NCI-H128 (cell line): ENCODE results near the gene MITF.

Experiments used
- DNase-seq: peaks from one replicate; lab custom pipeline; 2025; ENCODE audit not compliant: unreplicated experiment; lab: John Stamatoyannopoulos, UW

Gene MITF

DNA sequence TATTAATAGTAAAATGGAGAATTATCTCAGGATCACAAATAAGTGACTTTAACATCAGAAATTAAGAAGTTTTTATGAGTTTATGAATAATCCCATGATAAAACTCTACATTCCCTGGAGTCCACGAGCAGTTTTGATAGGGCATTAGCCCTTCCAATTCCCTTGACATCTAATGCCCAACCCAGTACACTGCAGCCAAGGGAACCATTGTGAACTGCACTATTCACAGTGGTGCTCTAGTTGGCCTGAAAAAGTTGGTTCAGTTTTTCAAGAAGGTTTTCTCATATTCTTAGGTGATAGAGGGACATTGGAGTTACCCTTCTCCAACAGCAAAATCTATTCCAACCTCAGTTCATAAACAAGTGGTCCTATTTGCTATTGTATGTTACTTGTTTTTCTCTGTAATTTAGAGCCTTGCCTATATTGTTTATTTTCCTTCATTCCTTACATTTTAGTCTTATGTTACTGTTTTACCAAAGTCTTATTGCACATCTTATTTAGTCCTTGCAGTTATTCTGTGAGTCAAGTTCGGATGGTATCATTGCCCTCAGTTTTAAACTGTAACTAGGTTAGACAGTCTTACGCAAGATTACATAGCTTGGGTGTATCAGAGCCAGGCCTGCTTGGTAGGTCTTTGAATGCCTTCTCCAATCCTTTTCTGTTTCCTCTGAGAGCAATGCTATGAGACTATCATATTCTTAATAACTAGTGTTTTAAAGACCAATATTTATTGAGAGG lies 202.3 kb downstream of the MITF start:
- DNase-seq: no peak

DNA sequence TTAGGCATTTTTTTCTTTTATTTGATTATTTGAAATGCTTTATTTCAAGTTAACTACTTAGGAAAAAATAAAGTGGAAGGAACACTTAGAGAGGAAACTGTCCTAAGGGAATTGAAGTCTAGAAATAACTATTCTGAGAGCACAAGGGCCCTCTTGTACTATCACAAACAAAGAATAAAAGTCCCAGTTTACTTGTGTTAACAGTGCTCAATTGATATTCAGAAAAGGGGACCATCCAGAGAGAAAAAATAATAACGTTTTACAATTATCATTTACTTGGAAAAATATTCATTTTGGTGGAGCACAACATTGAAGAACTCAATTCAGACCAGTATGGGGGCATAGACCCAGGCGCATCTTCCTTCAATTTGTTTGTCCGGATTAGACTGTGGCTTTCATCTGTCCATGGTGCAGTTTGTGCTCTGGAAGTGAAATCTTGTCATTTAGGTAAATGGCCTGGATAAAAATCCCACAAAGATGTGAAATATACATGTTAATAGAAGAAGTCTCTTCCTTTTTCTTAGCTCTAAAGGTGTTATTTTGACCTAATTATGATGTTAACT lies 205.7 kb downstream of the MITF start:
- no peak for DNase-seq

DNA sequence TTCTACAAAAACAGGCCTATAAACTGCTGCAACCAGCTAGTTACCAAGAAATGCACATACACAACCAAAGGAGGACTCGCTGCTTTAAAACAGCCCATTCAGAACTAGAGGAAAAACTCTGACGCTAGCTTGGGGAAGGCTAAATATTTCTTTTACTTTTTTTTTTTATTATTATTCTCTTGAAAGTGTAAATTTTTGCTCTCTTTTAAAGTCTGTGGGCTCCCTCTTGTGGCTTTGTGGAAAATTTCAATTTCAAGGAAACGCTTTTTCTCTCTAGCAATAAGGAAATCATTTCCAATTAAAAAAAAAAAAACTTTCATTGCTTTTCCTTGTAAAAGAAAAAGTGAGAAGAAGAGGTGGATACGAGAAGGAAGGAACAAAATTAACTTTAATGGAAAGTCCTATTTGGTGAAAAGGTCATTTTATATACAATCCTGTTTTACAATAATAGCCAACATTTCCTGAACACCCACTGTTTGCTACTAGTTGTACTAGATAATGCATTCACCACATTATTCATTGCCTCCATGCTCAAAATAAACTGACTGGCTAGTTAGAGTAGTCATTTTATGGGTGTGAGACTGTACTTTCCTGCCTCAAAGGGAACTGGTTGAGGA lies 209.1 kb downstream of the MITF start:
- DNase-seq: no peak

DNA sequence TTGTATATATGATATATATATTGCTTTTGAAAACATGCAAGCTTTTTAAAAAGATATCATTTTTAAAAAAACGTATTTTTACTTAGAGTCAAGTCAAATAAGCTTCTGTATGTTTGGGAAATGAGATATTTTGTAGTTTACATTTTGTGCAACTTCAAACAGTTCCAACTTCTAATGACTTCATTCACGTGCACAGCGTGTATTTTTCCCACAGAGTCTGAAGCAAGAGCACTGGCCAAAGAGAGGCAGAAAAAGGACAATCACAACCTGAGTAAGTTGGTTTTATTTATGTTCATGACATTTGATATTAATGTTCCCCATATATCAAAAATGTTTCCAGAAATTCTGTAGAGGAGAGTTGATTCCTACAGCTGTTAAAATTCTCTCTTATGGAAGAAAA lies 212.4 kb downstream of the MITF start:
- no peak for DNase-seq

DNA sequence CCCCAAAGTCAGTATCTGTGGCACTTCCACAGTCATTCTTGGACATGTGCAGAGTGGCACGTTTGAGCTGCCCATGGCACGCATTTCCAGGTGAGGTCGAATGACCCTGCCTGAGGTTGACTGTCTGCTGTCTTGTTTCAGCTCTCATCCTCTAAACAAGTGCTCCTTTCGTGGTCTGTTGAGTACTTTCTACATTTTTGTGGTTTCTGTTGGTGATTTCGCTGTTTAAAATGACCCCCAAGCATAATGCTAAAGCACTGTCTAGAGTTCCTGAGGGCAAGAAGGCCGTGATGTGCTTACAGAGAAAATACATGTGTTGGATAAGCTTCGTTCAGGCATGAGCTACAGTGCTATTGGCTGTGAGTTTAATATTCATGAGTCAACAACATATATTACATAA lies 220.3 kb downstream of the MITF start:
- no peak for DNase-seq

DNA sequence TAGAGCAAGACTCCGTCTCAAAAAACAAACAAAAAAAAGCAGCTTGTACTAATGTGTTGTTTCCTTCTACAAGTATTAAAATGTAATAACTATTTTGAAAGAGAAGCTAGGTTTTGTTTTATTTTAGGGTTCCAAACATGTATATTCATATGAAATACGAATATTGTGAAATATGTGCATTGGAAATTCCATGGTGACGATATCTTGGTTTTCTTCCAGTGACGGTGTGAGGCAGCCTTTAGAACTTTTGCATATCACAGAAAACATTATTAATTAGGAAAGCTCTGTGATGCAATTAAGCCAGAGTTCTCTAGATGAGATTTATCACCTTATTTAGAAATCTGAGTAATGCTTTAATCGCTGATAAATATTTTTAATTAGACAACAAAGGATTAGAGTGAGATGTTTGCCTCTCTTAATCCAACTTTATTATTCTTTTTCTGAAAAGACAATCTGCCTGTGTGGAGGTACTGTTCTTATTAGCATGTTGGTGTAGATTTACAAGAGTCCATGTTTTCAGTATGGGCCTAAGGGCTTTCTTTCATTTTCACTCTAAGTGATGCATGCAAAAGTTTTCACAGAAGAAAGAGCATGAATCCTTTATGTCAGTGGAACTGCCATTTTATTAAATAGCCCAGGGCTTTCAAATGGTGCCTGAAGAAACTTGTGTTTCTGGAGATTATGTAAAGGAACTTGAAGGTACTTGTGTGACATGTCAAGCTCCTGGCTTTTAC lies 222.6 kb downstream of the MITF start:
- DNase-seq: no peak

DNA sequence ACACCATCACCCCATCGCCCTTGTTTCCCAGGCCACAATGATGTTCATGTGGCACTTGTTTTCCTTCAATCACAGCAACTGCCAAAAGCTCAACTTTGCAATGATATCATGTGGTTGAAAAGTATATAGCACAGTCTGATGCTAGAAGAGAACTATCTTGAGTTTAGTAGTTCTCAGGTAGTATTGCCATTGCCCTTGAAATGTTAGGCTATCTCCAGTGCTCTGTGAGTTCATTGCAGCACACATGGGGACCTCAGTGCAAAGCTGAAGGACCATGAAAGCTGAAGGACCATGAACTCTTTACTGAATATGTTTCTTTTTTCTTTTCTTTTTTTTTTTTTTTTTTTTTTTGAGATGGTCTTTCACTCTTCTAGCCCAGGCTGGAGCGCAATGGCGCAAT lies 224.4 kb downstream of the MITF start:
- no peak for DNase-seq

DNA sequence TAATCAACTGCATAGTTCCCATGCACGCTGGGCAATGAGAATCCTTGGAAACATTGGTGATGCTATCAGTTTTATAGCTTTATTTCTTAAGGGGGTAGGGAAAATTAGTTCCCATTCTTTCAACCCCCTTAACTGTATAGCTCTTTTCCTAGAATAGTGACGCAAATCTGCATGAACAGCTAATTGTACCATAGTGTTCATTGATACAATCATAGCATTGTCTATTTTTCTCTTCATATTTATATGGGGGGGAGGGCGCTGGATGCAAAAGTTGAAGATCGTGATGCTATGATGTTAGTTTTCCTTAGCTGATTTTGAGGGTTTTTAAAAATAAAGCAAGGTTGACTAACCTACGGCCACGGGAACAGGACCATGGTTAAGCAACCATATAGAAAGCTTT lies 227.9 kb downstream of the MITF start:
- DNase-seq: no peak

DNA sequence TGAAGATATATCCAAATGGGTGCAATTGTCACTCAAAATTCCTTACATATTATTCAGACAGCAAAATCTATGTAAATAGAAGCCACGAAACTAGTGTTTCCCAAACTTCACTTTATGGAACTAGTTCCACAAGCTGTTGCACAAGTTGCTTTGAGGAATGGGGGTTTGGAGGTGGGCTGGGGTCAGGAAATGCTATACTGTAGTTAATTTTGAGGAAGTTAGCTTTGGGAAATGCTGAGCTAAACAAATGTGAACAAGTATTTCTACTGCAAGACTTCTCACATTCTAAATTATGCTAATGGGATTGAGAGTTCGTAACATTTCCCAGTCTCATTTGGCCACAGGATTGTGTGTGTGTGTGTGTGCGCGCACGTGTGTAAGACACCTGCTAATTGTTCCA lies 231.6 kb downstream of the MITF start:
- DNase-seq: no peak

DNA sequence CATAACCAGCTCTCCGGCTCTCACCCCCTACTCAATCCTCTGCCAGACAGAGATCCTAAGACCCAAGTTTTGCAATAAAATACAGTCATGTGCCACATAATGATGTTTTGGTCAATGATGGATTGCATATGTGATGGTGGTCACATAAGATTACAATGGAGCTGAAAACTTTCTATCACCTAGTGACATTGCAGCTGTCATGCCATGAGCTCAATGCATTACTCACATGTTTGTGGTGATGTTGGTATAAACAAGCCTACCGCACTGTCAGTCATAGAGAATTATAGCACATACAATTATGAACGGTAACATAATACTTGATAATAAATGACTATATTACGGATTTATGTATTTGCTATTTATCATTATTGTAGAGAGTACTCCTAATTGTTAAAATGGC lies 233.4 kb downstream of the MITF start:
- no peak for DNase-seq

DNA sequence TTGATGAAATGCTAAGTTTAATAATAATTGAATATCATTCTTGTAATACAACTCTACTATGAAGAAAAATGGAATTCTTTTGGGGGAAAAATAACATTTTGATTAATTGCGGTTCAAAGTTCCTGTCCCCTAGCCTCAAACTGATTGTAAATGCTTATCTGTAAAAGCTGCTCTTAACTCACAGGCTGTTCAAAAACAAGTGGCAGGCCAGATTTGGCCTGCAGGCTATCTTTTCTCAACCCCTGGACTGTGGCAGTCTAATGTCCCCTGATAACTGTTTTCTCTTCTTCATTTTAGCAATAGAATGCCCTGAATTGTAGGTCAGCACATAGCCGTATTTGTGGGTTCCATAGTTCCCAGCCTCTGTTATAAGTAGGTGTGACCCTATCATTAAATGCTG lies 236.8 kb downstream of the MITF start:
- DNase-seq: no peak

DNA sequence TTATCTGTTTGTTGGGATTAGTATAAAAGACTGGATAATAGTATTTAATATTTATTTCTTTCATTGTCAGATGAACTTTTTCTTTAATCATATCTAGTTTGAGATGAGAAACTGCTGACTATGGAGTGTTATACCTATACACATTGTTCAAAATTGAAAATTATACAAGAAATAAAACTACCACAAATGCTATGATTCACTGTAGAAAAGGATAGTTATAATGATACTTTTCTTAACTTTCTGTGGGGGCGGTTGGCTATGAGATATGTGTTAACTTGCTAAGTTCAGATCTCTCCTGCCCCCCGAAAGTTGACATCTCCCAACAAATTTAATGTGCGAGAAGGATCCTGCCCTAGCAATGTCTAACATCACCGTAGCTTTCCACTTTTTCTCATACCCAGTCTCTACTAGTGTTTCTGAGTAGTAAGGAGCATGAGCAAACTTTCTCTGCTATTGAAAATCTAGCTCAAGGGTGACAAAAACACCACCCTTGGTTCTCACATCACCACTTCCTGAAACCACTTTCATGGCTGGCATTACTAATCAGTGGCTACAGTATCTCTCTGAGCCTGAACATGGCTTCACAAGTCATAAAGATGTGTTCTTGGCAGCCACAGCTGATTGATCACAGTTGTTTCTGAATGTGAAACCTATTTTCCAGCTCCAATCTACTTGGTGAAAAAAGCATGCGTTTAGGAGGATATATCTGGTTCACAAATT lies 244.4 kb downstream of the MITF start:
- DNase-seq: no peak

DNA sequence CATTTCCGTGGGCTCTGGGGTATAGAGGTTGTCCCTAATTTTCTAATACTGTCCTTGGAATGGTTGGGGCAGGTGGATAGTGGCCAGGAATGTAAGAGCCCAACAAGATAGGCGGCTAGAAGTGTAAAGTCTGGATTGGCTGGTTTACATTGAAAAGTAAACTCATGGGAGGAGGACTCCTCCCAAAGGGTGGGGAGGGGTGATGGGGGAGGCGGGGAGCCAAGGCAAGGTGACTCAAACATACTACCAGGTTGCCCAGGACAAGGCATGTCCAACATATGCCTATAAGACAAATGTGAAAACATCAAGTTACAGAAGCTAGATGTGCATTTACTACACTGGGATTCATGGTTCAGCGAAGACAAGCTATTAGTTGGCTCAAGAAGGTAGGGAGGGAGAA lies 246.0 kb downstream of the MITF start:
- DNase-seq: no peak

DNA sequence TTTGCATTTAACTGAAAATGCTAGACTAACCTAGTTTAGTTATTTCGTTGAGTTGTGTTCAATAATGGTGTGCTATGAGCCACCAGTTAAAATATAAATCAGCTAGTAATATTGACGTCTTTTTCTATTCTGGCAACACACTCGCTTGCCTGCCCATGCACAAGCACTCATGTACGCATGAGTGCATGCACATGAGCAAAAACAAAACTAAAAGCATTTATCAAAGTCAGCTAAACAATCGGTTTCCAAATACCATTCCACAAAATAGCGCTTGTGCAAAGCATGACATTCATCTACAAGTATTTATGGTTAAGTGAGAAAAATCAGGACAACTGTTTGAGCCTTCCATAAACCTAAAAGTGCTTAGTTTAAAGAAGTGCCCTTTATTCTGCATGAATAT lies 247.2 kb downstream of the MITF start:
- DNase-seq: no peak

DNA sequence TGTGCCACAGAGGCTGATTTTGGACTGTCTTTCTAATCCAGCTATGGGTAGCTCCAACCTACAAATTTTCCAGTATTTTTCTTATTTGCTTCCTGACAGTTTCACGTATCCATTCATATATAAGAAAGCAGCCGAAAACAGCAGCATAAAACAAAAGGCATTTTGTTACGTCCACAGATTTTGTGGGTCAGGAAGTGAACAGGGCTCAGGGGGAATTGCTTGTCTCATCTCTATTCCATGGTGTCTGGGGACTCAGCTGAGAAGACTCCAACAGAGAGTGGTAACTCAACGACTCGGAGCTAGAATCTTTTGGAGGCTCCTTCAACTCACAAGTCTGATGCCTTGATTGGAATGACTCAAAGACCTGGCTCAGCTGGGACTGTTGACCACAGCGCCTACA lies 248.6 kb downstream of the MITF start:
- no peak for DNase-seq

DNA sequence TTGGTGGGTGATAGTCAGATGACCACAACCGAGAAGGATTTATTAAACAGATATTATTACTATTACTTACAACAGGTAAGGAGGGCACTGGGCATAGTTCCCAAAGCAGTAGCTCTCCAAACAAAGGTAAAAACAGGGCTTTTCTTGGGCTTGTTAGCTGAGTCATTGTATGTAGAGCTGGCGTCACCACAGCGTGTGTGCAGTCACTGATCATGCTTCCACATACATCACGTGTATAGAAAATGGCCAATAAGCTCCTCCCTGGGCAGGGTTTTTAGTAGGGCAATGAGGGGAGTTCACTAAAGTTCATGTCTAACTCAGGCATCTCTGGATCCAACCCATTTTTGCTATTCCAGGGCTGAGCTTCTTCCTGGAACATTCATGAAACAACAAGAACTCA lies 254.5 kb downstream of the MITF start:
- DNase-seq: no peak

DNA sequence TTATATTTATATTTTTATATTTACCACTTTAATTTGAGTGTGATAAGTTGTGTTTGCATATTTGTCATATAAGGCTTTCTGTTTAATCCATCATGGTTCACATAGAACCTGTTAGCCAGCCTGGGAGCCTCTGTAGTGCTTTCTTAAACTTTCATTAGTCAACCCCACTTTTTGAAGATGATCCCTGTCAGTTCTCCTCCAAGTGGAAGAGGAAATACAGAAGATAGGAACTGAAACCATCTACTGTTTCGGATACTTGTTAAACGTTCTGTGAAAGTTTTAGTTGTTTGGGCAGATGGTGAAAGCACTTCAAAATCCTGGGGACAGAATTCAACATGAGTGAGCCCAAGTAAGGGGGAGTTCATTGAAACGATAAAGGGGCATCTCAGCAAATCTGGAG lies 255.7 kb downstream of the MITF start:
- no peak for DNase-seq

DNA sequence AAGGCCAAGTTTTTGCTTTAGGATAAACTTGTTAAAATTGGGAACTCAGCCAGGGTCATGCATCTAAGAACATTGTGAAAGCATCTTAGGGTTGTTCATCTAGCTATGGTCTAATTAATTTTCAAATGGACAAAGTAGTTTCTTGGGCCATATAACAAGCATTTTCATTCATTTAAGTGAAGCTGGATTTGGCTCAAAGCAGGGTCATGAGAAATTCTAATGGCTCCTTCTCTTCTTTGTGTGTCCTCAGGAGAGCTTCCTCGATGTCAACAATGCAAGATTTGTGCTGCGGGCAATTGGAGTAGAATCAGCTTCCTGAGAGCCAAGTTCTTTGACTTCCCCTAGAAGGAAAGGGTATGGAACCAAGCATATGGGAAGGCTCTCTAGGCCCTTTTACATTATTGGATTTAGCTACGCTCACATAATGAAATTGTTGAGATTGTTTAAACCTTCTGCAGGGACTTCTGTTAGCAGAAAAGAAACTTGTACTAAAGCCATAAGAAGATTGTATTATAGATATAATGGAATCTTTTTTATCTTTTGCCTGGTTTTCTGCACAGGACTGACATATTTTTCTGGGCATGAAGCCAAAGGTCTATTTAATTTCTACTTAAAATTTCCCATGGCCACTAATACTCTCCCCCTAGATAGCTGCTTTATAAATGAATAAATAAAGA lies 258.5 kb downstream of the MITF start:
- DNase-seq: no peak

DNA sequence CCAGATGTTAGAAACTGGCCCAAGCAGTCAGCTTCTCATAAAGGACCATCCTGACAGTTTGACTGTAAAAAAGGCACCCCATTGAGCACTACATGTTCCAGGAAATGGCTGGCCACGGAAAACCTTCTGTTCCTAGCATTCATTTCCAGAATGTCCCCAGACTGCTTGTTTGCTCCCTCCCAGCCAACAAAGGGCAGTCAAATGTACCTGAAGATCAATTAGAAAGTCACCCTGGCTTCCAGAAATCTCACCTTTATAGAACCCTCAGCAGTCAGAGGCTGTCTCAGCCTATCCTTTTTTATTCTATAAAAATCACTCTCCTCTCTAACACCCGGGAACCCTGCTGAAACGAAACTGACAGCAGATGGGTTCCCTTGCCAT lies 259.5 kb downstream of the MITF start:
- no peak for DNase-seq

DNA sequence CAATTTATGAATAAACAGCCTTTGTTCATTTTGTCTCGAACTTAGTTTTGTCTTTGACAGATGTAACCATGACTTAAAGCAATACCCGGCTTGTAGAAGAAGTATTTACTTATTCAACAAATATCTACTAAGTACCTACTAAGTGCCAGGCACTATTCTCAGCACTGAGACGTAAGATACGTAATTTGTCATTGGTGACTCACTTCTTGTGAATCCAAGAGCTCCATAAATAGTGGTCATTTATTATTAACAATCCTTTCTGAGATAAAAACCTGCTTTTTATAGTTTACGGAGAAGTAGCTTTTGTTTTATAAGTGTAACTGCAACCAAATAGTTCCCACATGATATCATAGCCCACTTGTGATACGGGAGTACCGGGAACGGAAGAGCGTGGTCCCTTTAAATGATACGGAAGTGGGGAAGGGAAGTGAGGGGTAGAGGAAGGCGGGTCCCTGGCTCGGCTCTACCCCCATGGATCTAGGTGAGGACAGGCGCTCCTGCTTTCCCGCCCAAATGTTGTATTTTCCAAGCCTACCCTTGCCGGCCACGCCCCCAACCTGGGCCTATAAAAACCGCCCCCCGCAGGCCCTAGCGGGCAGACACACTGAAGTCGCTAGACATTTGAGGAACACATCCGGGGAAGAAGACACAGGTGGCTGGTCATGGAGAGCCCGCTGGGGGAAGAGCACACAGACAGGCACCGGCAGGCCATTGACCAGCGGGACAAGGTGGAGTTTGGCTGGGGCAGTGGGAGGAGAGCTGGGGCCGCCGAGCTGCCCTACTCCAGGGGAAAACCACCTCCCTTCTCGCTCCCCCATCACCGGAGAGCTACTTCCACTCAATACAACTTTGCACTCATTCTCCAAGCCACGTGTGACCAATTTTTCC lies 260.1 kb downstream of the MITF start, which contains the start of gene SAMMSON:
Gene SAMMSON (plus strand): TSS at position 594 of the 888 bp plus-strand sequence.
- no peak for DNase-seq
